GM18867 (cell line): Measurements from ENCODE around the gene VSTM2B.
A peak's percentile ranks its signal among the peaks of the same experiment; 100 is the strongest.

ENCODE experiments used
- ATAC-seq: cut with Tn5 transposase; IDR thresholded peaks from one replicate; pipeline ENCODE4 v1.9.1; 2021; ENCODE audit warnings: mild to moderate bottlenecking, moderate library complexity; ENCODE audit not compliant: unreplicated experiment

The VSTM2B gene

DNA sequence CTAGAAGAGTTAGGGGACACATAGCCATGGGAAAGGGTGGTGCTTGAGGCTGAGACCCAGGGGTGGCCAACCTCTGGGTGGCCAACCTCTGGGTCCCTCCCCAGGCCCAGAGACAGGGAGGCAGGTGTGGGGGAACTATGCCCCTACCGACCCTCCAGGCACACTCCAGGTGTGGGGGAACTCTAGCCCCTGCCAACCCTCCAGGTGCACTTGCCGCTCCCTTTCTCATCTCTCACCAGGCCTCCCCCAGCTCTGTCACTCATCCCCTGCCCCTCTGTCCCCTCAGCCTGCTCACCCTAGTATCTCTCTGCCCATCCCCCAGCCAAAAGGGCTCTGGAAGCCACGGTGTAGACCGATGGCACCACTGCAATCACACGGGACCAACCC is 10.6 kb upstream of the VSTM2B start:
- no peak for ATAC-seq

- no peak for ATAC-seq
These were observed 10.0 kb upstream of the VSTM2B start for GRCh38 chr19:29515706-29516357.

- ATAC-seq, result no peak
These were observed 9.5 kb upstream of the VSTM2B start for GRCh38 chr19:29516358-29516725.

GRCh38 chr19:29516821-29517395 is 8.9 kb upstream of the VSTM2B start:
- ATAC-seq, result no peak

- no peak for ATAC-seq
These were observed 8.4 kb upstream of the VSTM2B start for GRCh38 chr19:29517412-29517811.

DNA sequence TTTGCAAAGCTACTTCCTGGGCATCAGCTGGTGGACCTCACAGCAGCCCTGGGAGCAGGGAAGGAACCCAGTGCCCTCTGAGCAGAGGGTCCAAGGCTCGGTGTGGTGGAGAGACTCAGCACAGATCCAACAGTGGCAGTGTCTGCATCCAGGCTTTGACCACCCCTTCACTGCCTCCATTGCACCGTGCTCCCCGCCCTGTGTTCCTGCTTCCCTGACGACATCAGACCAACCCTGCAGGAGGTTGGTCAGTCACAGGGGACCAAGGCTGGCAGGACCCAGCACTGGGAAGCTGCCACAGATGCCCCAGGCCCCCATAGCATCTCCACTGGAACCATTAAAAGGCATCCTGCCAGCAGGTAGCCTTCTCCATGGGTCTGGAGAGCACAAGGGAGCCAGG is 7.8 kb upstream of the VSTM2B start:
- ATAC-seq, result no peak

- no peak for ATAC-seq
These were observed 6.6 kb upstream of the VSTM2B start for GRCh38 chr19:29519146-29519545.

DNA sequence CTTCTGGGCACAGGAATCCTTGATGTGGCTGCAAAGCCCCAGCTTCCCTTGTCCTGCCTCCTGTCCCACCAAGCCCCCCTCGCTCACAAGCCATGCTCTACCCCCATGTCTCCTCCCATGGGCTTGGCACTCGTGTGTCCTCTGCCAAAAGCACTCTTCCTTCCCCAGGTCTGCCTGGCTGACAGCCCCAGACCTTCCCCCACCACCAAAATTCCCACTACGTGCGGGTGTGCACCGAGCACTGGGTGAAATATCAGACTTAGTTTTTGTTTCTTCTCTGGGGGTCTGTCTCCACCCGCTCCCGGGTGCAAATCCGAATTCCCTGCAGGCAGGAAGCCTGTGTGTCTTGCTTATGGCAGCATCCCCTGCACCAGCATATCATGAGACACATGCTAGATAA is 5.9 kb upstream of the VSTM2B start:
- ATAC-seq, result no peak

DNA sequence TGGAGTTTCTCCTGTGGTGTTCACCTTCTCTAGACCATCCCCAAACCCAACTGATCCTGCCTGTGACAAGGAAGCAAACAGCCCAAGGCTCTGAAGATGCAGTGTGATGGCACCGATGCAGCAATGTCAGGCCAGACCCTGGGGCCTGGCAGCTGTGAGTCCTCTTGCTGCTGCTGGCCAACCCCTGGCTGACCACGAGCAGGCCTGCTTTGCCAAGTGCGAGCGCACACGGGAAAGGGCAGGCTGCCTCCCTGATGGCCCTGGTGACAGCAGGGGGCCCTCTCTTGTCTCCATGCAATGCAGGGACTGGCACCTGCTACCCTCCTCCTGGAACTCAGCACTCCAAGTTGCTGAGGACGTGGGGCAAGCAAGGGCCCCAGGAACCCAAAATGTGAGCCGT is 5.4 kb upstream of the VSTM2B start:
- no peak for ATAC-seq

- ATAC-seq, result no peak
These were observed 4.3 kb upstream of the VSTM2B start for GRCh38 chr19:29521291-29522075.

DNA sequence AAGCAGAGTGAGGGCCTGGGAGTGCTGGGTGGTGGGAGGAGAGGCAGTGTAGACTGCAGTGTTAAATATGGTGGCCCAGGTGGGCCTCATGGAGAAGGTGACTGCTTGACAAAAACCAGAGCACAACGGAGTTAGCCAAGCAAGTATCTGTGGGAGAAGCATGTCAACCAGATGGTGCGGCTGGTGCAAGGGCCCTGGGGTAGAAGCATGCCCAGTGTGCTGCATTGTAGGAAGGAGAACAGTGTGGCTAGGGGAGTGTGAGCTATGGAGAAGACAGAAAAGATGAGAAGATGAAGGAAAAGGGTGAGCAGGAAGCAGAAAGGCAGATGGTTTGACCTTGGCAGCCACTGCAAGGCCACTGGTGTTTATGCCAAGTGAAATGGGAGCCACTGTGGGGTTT is 2.2 kb upstream of the VSTM2B start:
- ATAC-seq, result no peak

DNA sequence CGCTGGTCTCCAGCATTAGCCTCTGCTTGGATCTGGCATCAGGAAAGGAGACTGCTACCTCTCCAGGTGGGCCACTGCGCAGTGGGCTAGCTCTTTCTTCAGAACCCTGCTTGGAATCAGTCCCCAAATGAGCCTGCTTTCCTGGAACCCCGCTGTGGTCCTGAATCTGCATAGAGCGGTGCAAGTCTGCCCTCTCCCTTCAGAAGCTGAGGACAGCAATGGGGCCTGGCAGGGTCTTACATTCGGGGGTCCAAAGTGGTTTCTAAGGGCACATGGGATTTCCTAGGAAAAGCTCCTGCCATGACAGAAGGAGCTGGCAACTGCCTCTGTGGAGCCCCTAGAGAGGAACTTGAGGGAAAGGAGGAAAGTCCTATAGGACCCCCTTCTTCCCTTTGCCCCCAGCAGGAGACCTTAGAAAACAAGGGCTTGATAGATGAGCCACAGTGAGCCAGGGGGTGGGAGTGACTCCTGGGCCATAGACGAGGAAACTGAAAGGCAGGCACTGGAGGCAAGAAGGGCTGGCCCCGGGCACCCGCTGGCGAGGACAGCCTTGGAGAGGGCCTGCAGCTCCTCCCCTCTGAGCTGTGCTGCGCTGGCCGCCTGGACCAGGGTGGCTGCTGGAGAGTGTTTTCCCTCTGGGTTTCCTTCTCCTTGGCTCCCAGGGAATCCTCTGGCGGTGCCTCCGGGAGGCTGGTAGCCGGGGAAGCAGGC is 1.4 kb upstream of the VSTM2B start:
- ATAC-seq, result no peak

DNA sequence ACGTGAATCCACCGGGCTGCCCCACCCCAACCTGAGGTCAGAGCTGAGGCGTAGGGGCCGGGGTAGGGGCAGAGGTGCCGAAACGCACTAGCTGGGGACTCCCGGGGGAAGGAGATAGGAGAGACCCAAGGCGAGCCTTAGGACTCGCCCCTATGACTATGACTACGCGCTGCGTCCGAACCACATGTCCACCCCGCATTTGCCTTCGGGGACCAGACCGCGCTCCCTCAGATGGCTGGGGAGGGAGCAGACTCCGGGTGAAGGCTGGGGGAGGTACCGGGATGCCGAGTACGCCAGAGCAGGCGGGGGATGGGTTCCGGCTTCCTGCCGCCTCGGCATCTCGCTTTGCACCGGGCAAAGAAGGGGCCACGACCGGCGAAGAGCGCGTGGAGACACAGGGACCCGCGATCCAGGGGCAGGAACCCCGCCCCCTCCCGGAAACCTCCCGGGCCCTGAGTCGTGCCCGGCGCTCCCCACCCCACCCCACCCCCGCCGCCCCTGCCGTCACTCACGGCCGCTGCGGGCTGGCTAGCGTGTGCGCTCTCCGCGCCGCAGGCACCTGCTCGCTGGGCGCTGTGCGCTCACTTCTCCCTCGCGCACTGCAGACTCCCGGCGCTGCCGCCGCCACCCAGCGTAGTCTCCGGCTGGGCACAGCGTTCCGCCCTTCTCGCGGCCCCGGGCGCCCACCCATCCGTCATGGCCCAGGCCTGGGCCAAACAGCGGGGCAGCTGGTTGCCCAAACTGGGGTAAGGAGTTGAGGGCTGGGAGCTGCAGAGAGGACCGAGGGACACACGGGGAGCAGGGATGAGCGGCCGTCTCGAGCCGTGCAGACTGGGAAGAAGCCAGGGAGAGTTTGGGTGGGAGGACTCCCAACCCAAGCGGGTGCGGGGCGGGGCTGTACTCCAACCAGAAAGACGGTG is 622 bp upstream of the VSTM2B start:
- no peak for ATAC-seq

- no peak for ATAC-seq
These were observed 1.1 kb downstream of the VSTM2B start for GRCh38 chr19:29526730-29527499.

GRCh38 chr19:29527500-29528328 is 1.9 kb downstream of the VSTM2B start:
- ATAC-seq, result no peak

DNA sequence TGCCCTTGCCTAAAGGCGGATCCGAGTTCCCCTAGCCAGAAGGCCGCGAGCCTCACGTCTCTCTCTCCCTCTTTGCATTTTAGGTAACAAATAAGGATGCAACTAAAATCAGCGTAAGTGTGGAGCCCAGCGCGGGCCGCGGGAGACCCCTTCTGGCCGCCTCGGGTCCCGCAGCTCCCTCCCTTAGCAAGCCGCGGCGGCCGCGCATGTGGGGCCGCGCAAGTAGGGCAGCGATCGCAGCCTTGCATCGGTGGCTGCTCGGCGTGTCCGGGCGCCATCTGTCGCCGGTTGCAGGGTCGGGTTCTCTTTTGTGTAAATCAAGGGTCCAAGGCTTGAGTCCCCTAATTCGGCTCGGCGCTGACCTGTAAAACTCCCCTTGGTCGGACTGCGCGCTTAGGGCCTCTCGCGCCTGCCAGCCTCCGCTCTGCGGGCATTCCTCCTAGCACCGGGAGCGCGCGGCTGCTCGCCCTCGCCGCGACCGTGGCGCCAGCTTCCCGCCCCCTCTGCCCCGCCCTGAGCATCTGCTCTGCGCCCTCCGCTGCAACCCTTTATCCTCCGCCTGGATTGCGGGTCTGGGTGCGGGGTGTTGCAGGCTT is 2.7 kb downstream of the VSTM2B start:
- peak; percentile 79 for ATAC-seq

DNA sequence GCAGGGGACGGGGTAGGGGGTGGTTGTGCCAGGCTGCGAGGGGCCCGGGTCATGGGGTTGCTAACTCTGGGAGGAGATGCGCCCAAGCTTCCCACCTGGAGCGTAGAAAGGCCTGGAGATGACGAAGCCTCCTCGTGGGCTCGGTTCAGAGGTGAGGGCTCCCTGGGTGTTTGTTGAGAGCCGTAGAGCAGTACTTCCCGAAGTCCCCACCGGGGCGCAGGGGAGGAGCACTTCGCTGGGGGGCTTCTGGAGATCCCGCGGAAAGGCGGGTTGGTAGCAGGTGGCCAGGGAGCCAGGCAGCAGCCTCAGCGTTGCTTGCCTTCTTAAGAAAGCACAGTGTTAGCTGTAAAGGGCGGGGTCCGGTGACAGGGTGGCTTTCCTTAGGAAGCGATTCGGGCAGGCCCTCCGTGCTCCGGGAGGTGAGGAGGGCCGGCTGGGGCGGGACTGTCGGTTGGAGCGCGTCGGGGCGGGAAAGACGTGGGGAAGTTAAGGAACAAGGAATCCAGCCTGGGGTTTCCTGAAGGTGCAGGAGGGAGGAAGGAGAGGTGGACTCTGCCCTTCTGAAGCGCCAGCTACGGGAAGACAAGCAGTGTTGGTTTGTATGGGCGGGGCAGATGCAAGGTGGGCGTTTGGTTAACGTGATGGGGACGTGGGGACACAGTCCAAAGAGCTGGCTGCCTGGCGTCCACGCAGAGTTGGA is 3.3 kb downstream of the VSTM2B start:
- ATAC-seq, result no peak
